Stimulated activated CD4-positive, alpha-beta T cell treated with anti-CD3 and anti-CD28 coated beads, Interleukin-15, amount 100 ng/mL, for 1 hour (primary cell): ENCODE results near the gene DND1.
"Not testable (repeated sequence)": the region's sequence is repeated elsewhere in the genome, so short reads cannot be mapped to it uniquely, and the experiment has no call there.

Experiments
- DNase-seq, 2 donors: peaks; one replicate each; pipeline ENCODE4 v3.0.0-alpha.2; 2020; ENCODE audit warnings: low read depth in 1 of 2, low spot score in 1 of 2

DND1 gene

GRCh38 chr5:140672455-140673186, 755 bp downstream of the DND1 start:
- no peak for DNase-seq

- DNase-seq, result no peak
These were observed 1.8 kb downstream of the DND1 start for GRCh38 chr5:140671472-140672125.

- DNase-seq, result not testable (repeated sequence)
These were observed 2.3 kb downstream of the DND1 start for GRCh38 chr5:140671035-140671434.

DNA sequence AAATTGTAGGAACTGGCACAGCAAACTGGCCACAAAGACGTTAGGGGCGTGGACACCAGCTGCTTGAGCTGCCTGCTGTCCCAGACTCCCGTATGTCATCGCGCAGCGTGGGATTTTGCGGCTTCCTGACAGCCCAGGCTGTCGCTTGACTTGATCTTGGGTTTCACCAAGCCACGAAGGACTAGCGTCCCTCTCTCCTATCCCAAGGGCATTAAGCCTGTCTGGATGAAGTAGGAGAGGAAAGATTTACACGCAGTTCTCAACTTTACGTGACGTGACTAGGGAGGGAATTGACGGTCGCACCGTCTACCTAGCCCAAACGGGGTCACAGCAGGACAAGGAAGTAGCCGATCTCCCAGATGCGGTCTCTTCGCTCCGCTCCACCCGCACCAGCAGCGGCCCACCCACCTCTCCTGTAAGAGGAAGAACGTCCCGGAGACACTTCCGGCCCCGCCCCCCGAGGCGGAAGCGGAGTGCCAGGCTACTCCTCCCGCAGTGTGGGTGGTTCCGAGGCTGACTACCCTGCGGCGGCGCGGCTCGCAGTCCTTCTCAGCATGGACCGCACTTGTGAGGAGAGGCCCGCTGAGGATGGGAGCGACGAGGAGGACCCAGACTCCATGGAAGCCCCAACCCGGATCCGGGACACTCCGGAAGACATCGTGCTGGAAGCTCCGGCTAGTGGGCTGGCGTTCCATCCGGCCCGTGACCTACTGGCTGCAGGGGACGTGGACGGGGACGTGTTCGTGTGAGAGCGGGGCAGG, 8.8 kb downstream of the DND1 start, which contains the start of gene WDR55:
TSS of gene WDR55 (plus strand) at position 546 of the 761 bp plus-strand sequence. CDS start at position 555, 9 bp downstream.
- DNase-seq, result peak; percentile 87 to 94

DNA sequence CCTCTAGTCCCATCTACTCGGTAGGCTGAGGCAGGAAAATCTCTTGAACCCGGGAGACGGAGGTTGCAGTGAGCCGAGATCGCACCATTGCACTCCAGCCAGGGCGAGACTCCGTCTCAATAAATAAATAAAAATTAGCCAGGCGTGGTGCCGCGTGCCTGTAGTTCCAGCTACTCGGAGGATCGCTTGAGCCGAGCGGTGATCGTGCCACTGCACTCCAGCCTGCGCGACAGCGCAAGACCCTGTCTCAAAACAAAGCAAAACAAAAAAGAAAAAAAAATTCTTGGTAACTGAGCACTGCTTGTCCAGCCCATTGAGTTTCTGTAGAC, 9.4 kb downstream of the DND1 start:
- DNase-seq, result no peak

GRCh38 chr5:140660371-140660770, 13.0 kb downstream of the DND1 start:
- DNase-seq, result not testable (repeated sequence)

DNA sequence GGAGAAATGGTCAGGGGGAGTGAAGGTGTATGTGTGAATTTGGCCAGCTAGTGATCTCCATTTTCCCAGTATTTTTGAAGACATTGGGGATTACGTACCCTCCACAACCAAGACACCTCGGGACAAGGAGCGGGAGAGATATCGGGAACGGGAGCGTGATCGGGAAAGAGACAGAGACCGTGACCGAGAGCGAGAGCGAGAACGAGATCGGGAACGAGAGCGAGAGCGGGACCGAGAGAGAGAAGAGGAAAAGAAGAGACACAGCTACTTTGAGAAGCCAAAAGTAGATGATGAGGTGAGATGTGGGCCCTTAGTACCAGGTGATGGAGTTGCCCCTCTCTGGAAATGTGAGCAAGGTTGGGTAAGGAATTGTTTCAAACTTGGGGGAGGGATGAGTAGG, 14.5 kb downstream of the DND1 start:
- no peak for DNase-seq

DNA sequence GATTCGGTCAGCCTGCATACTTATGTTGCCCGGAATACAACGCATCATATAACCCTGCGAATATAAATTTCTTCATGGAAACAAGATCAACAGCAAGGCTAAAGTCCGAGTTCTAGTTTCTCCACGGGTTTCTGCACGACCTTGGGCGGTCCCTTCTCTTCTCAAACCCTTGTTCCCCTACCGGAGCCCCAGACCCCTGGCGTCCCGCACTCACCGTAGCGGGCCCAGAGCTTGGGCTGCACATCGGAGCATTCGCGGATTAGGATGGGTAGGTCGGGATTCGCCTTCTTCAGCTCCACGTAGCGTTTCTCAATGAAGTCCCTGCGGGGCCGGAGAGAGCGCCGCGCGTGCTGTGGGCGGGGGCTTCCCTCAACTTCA, 26.3 kb downstream of the DND1 start:
- no peak for DNase-seq

DNA sequence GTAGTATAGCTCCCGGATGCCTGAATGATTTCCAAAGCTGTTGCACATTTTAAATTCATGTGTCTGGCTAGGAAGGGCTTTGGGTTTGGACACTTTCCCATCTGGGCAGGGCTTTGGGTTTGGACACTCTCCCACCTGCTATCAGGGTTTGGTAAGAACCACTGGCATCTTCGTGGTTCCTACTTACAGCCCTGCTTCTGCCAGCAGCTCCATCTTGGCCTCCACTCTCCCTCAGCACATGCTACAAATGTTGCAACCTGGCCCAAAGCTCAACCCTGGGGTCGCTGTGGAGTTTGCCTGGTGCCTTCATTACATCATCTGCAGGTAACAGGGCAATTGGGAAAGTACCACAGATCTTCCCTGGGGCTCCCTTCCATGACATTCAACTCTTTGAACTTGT, 30.7 kb downstream of the DND1 start:
- DNase-seq, result no peak

DNA sequence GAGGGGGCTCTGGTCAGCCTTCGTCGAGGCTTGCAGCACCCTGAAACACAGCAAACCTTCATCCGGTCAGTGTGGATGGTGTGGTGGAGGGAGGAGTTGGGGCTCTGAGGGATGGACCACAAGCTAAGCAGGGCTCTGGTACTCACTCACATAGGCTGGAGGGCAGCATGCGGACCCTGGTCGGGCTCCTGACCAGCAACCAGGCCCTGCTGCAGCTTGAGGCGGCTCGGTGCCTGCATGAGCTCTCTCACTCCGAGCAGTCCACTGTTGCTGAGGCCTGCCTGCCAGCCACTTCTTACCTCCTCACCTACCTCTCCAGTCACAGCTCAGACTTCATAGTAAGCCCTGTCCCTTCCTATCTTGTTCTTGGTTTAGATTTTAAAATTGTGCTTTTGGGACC, 31.7 kb downstream of the DND1 start:
- no peak for DNase-seq

DNA sequence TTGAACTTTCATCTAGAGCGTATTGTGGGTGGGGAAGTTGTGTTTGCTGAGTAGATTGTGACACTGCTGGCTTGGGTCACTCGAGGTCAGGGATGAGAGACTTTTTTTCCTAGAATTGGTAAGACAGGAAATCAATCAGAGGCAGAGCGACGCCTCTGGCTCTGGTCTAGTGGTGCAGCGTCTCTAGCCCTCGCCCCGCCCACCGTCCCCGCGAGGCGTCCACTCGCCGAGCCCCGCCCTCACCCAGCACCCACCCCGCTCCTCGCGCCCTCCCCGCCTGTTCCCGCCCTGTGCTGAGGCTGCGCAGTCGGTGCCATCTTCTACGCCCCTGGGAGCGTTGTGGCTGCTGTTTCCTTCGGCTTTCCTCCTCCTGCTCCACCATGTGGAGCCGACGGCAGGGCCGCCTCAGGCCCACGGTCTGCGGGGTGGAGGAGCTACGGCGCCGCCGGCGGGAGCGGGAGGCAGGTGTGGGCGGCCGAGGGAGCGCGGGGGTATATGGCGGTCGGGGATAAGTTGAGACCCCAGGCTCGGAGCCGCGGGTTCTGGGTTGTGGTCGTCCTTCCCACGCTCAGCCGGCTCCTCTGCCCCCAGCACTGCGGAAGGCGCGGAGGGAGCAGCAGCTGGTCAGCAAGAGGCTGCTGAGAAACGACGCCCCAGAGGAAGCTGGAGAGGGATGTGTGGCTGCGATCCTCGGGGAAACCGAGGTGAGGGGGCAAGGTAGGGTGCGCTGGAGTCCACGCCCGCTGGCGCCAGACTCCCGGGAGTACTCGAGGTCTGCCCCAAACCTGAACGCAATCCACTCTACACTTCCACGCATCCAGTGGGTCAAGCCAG, 34.0 kb downstream of the DND1 start, which contains the start of gene TMCO6:
TSS of gene TMCO6 (plus strand) at position 304 of the 834 bp plus-strand sequence. CDS start at position 381, 77 bp downstream.
- DNase-seq, result peak; percentile 91 to 98

DNA sequence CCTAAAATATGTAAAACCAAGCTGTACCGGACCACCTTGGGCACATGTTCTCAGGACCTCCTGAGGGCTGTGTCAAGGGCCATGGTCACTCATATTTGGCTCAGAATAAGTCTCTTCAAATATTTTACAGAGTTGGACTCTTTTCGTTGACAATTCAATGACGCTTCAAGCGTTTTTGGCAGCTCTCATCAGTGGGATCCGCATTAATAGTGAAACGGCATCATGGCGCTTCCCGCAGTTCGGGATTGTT, 34.6 kb downstream of the DND1 start:
- DNase-seq, result not testable (repeated sequence)

DNA sequence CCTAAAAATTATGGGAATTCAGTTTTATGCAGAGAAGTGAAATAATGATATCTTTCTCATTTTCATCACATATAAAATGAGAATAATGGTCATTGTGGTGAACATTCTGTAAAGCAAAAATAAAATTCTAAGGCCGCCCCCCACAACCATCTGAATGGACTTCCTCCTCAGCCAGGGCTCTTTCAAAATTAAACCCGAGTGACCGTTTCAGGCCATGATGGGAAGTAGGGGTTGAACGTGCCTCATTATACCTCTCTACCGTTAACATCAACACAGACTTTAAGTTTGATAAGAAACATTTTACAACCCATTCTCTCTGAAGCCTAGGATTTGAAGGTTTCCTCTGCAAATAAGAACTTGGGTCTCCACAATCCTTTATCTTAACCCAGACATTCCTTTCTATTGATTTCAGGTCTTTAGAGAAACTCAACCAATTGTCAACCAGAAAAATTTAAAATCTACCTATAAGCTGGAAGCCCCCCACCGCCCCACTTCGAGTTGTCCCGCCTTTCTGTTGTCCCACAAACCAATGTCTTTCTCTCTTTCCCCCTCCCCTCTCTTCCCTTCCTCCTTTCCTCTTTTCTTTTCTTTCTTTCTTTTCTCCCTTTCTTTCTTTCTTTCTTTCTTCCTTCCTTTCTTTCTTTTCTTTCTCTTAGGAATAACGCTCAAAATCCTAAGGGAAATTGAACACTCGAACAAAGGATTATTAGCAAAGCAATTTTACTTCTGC, 35.8 kb downstream of the DND1 start:
- no peak for DNase-seq

DNA sequence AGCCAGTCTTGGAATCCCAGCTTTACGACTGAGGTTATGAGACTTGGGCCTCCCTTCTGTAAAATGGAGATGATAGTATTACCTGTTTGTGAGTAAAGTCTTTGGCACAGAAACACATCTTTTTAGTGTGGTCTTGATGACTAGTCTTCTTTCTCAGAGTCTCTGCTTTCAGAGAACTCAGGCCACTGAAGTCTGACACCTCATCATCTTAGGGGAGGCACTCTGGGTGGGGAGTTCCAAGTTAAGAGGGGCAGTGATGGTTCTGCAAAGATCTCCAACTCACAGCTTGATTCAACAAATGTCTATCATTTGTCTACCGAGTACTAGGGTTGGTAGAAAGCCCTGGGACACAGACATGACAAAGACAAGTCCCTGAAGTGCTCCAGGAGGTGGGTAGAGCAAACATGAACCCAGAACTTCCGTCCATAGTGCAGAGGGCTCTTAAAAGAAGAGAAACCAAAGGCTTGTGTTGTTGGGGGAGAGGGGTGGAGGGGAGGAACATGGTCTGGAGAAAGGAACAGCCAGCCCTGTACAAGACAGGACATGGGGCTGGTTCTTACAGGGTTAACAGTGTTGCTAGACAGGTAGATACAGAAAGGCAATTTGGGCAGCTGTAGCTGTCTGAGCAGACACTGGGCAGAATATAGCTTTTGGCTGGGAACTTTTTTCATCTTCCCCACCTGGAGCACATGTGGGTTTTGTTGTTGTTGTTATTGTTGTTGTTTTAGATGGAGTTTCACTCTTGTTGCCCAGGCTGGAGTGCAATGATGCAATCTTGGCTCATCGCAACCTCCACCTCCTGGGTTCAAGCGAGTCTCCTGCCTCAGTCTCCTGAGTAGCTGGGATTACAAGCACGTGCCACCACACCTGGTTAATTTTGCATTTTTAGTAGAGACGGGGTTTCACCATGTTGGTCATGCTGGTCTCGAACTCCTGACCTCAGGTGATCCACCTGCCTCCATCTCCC, 37.8 kb downstream of the DND1 start:
- DNase-seq, result no peak

- DNase-seq, result no peak
These were observed 39.3 kb downstream of the DND1 start for GRCh38 chr5:140634103-140634502.

- DNase-seq, result no peak
These were observed 39.9 kb downstream of the DND1 start for GRCh38 chr5:140633501-140633900.

DNA sequence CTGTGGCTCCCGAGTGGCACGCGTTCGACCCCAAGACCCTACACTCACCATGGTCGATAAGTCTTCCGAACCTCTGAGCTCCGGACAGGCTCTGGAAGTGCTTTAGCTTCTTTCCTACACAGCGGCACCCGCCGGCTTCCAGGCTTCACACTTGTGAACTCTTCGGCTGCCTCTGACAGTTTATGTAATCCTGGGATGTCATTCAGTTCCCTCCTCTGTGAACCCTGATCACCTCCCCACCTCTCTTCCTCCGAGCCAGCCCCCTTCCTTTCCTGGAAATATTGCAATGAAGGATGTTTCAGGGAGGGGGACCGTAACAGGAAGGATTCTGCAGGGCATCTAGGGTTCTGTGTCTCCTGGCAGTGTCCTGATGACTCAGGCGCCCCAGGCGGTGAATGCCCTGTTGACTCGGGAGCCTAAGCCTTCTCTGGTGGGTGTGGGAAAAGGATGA, 40.3 kb downstream of the DND1 start, which contains the start of gene CD14:
TSS of gene CD14 (minus strand) at position 155 of the 451 bp plus-strand sequence. CDS start at position 51, 104 bp downstream.
- DNase-seq, result no peak

DNA sequence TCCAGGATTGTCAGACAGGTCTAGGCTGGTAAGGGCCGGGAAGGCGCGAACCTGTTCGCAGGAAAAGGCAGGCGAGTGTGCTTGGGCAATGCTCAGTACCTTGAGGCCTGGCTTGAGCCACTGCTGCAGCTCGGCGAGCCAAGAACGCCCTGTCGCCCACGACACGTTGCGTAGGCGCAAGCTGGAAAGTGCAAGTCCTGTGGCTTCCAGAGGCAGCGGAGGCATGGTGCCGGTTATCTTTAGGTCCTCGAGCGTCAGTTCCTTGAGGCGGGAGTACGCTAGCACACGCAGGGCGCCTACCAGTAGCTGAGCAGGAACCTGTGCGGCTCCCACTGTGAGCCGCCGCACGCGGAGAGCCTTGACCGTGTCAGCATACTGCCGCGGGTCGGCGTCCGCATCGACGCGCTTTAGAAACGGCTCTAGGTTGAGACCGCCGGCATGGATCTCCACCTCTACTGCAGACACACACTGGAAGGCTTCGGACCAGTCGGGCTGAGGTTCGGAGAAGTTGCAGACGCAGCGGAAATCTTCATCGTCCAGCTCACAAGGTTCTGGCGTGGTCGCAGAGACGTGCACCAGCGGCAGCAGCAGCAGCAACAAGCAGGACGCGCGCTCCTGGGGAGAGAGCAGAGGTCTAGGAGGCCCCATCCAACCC, 40.9 kb downstream of the DND1 start:
- DNase-seq, result peak in 1 of 2 donors; percentile 31
